Measurements from ENCODE around the gene CPNE2. TPM values are rescaled to one million over a fixed set of nuclear protein-coding genes. Genes with fewer than 3 reads are reported as not detected.

Gene CPNE2
- total and polyA plus RNA-seq, 2 of the 8 experiments (the other 6 are each of a cell fraction or from before 2014, with no cell fraction given) = 10.6 to 39.5 TPM

DNA sequence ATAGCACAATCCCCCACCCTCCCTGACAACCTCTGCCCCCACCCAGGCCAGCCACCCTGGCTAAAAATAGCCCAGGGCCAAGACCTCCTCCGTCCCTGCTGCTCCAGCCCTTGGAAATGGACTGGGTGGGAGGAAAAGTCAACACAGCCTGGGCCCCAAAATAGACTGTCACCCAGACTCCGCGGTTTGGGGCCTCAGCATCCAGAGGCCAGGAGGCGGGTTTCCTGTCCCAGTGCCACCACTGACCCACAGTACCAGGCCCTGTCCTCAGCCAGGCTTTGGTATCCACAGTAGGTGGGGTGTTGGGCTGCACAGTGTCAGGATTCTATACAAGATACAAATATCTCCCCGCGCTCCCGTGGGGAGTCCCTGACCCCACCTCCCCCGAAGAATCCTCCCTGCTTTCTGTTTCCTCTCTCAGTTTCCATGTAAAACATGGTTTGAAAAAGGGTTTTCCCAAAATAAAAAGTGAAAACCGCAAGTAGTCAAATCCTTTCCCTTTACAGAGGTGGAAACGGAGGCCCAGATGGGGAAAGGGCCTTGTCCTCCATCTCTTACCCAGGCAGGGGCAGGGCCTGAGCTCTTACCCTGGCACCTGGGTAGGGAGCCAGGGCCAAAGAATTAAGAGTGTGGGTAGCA lies 20.1 kb downstream of the CPNE2 start (continued):
- TF ChIP-seq, protein P1, sequence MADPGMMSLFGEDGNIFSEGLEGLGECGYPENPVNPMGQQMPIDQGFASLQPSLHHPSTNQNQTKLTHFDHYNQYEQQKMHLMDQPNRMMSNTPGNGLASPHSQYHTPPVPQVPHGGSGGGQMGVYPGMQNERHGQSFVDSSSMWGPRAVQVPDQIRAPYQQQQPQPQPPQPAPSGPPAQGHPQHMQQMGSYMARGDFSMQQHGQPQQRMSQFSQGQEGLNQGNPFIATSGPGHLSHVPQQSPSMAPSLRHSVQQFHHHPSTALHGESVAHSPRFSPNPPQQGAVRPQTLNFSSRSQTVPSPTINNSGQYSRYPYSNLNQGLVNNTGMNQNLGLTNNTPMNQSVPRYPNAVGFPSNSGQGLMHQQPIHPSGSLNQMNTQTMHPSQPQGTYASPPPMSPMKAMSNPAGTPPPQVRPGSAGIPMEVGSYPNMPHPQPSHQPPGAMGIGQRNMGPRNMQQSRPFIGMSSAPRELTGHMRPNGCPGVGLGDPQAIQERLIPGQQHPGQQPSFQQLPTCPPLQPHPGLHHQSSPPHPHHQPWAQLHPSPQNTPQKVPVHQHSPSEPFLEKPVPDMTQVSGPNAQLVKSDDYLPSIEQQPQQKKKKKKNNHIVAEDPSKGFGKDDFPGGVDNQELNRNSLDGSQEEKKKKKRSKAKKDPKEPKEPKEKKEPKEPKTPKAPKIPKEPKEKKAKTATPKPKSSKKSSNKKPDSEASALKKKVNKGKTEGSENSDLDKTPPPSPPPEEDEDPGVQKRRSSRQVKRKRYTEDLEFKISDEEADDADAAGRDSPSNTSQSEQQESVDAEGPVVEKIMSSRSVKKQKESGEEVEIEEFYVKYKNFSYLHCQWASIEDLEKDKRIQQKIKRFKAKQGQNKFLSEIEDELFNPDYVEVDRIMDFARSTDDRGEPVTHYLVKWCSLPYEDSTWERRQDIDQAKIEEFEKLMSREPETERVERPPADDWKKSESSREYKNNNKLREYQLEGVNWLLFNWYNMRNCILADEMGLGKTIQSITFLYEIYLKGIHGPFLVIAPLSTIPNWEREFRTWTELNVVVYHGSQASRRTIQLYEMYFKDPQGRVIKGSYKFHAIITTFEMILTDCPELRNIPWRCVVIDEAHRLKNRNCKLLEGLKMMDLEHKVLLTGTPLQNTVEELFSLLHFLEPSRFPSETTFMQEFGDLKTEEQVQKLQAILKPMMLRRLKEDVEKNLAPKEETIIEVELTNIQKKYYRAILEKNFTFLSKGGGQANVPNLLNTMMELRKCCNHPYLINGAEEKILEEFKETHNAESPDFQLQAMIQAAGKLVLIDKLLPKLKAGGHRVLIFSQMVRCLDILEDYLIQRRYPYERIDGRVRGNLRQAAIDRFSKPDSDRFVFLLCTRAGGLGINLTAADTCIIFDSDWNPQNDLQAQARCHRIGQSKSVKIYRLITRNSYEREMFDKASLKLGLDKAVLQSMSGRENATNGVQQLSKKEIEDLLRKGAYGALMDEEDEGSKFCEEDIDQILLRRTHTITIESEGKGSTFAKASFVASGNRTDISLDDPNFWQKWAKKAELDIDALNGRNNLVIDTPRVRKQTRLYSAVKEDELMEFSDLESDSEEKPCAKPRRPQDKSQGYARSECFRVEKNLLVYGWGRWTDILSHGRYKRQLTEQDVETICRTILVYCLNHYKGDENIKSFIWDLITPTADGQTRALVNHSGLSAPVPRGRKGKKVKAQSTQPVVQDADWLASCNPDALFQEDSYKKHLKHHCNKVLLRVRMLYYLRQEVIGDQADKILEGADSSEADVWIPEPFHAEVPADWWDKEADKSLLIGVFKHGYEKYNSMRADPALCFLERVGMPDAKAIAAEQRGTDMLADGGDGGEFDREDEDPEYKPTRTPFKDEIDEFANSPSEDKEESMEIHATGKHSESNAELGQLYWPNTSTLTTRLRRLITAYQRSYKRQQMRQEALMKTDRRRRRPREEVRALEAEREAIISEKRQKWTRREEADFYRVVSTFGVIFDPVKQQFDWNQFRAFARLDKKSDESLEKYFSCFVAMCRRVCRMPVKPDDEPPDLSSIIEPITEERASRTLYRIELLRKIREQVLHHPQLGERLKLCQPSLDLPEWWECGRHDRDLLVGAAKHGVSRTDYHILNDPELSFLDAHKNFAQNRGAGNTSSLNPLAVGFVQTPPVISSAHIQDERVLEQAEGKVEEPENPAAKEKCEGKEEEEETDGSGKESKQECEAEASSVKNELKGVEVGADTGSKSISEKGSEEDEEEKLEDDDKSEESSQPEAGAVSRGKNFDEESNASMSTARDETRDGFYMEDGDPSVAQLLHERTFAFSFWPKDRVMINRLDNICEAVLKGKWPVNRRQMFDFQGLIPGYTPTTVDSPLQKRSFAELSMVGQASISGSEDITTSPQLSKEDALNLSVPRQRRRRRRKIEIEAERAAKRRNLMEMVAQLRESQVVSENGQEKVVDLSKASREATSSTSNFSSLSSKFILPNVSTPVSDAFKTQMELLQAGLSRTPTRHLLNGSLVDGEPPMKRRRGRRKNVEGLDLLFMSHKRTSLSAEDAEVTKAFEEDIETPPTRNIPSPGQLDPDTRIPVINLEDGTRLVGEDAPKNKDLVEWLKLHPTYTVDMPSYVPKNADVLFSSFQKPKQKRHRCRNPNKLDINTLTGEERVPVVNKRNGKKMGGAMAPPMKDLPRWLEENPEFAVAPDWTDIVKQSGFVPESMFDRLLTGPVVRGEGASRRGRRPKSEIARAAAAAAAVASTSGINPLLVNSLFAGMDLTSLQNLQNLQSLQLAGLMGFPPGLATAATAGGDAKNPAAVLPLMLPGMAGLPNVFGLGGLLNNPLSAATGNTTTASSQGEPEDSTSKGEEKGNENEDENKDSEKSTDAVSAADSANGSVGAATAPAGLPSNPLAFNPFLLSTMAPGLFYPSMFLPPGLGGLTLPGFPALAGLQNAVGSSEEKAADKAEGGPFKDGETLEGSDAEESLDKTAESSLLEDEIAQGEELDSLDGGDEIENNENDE (IDR thresholded peaks at IDR 0.05; ENCODE audit: insufficient replicate concordance, low read length) = no peak
- no peak for TF ChIP-seq SAP30 (IDR thresholded peaks at IDR 0.05; ENCODE audit: insufficient read depth, insufficient replicate concordance, low read length)
- no peak for TF ChIP-seq SIX5 (IDR thresholded peaks at IDR 0.05; ENCODE audit: low read depth, low read length)
- TF ChIP-seq RBBP5 (IDR thresholded peaks at IDR 0.05; ENCODE audit: borderline replicate concordance, low read depth, low read length) = no peak
- no peak for TF ChIP-seq TEAD4 (IDR thresholded peaks at IDR 0.05; ENCODE audit: low read depth, low read length)
- no peak for TF ChIP-seq NRF1 (IDR thresholded peaks at IDR 0.05; ENCODE audit: low read depth, low read length)
- TF ChIP-seq GABPA (IDR thresholded peaks at IDR 0.05; ENCODE audit: borderline replicate concordance, insufficient read depth, low read length) = no peak
- no peak for TF ChIP-seq BCL11A (IDR thresholded peaks at IDR 0.05; ENCODE audit: low read depth in 2 of 2, low read length in 2 of 2)
- no peak for TF ChIP-seq BRCA1 (IDR thresholded peaks at IDR 0.05; ENCODE audit: low read depth, low read length)
- TF ChIP-seq, protein P2, sequence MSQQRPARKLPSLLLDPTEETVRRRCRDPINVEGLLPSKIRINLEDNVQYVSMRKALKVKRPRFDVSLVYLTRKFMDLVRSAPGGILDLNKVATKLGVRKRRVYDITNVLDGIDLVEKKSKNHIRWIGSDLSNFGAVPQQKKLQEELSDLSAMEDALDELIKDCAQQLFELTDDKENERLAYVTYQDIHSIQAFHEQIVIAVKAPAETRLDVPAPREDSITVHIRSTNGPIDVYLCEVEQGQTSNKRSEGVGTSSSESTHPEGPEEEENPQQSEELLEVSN (IDR thresholded peaks at IDR 0.05) = no peak
